Stimulated activated memory B cell treated with anti-CD40 and anti-IgM and Interleukin-4, amounts not matched to agents 10 μg/mL and 1 μg/mL and 100 μg/mL, for 72 hours (primary cell): ENCODE data around the gene NXPE1.
"Not testable (repeated sequence)": the region's sequence is repeated elsewhere in the genome, so short reads cannot be mapped to it uniquely, and the experiment has no call there.

Experiments
- ATAC-seq: fragments of 150-1000 bp; cut with Tn5 transposase; 2 replicates; pipeline ENCODE4 v1.10.0; 2021
- H3K27ac Mint-ChIP-seq: one replicate; pipeline ENCODE4 v1.8.0; 2022; ENCODE audit warnings: mild to moderate bottlenecking, mixed read lengths
- H3K27me3 Mint-ChIP-seq: one replicate; pipeline ENCODE4 v1.8.0; 2022; ENCODE audit warnings: mixed read lengths
- H3K36me3 Mint-ChIP-seq: one replicate; pipeline ENCODE4 v1.8.0; 2022; ENCODE audit warnings: mixed read lengths
- H3K4me1 Mint-ChIP-seq: one replicate; pipeline ENCODE4 v1.8.0; 2022; ENCODE audit warnings: mixed read lengths
- H3K4me3 Mint-ChIP-seq: one replicate; pipeline ENCODE4 v1.8.0; 2022; ENCODE audit warnings: mild to moderate bottlenecking, moderate library complexity, mixed read lengths
- H3K9me3 Mint-ChIP-seq: one replicate; pipeline ENCODE4 v1.8.0; 2022; ENCODE audit warnings: mixed read lengths

NXPE1 gene

GRCh38 chr11:114559425-114560310, at the start of gene NXPE1:
Gene NXPE1 (minus strand): TSS chr11:114559881. CDS start chr11:114551201, 8,680 bp downstream.
- no peak within 1 kb of the TSS for H3K4me3 Mint-ChIP-seq

GRCh38 chr11:114609429-114609828, 49.7 kb upstream of the NXPE1 start:
- Mint-ChIP-seq H3K9me3 (no peaks in the 10 kb centered on the region), H3K27ac (no peak overlapping the region), H3K36me3 (no peaks in the 10 kb centered on the region), H3K4me1 (no peaks in the 10 kb centered on the region), H3K4me3 (no peak overlapping the region), H3K27me3 (no peaks in the 10 kb centered on the region)
- ATAC-seq, result no peak

More at GRCh38 chr11:114559425-114560310, at the start of gene NXPE1:
- no peak within 1 kb of the TSS for H3K27ac Mint-ChIP-seq
- H3K4me1 Mint-ChIP-seq, result no peaks in the 10 kb centered on the region
- peaks cover 4% of the 10 kb centered on the region for H3K9me3 Mint-ChIP-seq
- H3K36me3 Mint-ChIP-seq, result no peaks in the 10 kb centered on the region
- H3K27me3 Mint-ChIP-seq, result peaks cover 18% of the 10 kb centered on the region
- ATAC-seq, result no peak

- not testable (repeated sequence) for H3K36me3 Mint-ChIP-seq, H3K9me3 Mint-ChIP-seq, H3K4me3 Mint-ChIP-seq, H3K27ac Mint-ChIP-seq, H3K27me3 Mint-ChIP-seq, H3K4me1 Mint-ChIP-seq, ATAC-seq
Observed at GRCh38 chr11:114608605-114609004, 48.9 kb upstream of the NXPE1 start.

- no peak for ATAC-seq
- H3K27me3 Mint-ChIP-seq, result no peaks in the 10 kb centered on the region
Observed at GRCh38 chr11:114607753-114608459, 48.2 kb upstream of the NXPE1 start.

GRCh38 chr11:114606802-114607075, 47.1 kb upstream of the NXPE1 start:
- H3K4me3 Mint-ChIP-seq, ATAC-seq, H3K9me3 Mint-ChIP-seq, H3K36me3 Mint-ChIP-seq, H3K4me1 Mint-ChIP-seq, H3K27ac Mint-ChIP-seq, H3K27me3 Mint-ChIP-seq: not testable (repeated sequence)

More at GRCh38 chr11:114607753-114608459, 48.2 kb upstream of the NXPE1 start:
- Mint-ChIP-seq H3K36me3 (no peaks in the 10 kb centered on the region), H3K9me3 (no peaks in the 10 kb centered on the region), H3K4me3 (no peak overlapping the region), H3K27ac (no peak overlapping the region), H3K4me1 (no peaks in the 10 kb centered on the region)

- Mint-ChIP-seq H3K36me3 (no peaks in the 10 kb centered on the region), H3K27ac (no peak overlapping the region), H3K9me3 (no peaks in the 10 kb centered on the region), H3K4me1 (no peaks in the 10 kb centered on the region), H3K4me3 (no peak overlapping the region), H3K27me3 (no peaks in the 10 kb centered on the region)
- ATAC-seq, result no peak
Observed at GRCh38 chr11:114606003-114606801, 46.5 kb upstream of the NXPE1 start.

- no peak overlapping the region for H3K27ac Mint-ChIP-seq
- no peaks in the 10 kb centered on the region for H3K27me3 Mint-ChIP-seq
- no peak for ATAC-seq
- H3K9me3 Mint-ChIP-seq, result no peaks in the 10 kb centered on the region
- no peaks in the 10 kb centered on the region for H3K36me3 Mint-ChIP-seq
- no peak overlapping the region for H3K4me3 Mint-ChIP-seq
- H3K4me1 Mint-ChIP-seq, result no peaks in the 10 kb centered on the region
Observed at GRCh38 chr11:114605370-114605769, 45.7 kb upstream of the NXPE1 start.

GRCh38 chr11:114604886-114605285, 45.2 kb upstream of the NXPE1 start:
- Mint-ChIP-seq H3K4me3 (no peak overlapping the region), H3K9me3 (no peaks in the 10 kb centered on the region), H3K36me3 (no peaks in the 10 kb centered on the region), H3K4me1 (no peaks in the 10 kb centered on the region), H3K27me3 (no peaks in the 10 kb centered on the region), H3K27ac (no peak overlapping the region)
- no peak for ATAC-seq

GRCh38 chr11:114604179-114604813, 44.6 kb upstream of the NXPE1 start:
- Mint-ChIP-seq H3K27me3 (no peaks in the 10 kb centered on the region), H3K4me3 (no peak overlapping the region), H3K4me1 (no peaks in the 10 kb centered on the region), H3K27ac (no peak overlapping the region), H3K36me3 (no peaks in the 10 kb centered on the region), H3K9me3 (no peaks in the 10 kb centered on the region)
- no peak for ATAC-seq

GRCh38 chr11:114603151-114603550, 43.5 kb upstream of the NXPE1 start:
- ATAC-seq, H3K36me3 Mint-ChIP-seq, H3K27ac Mint-ChIP-seq, H3K4me1 Mint-ChIP-seq, H3K4me3 Mint-ChIP-seq, H3K27me3 Mint-ChIP-seq, H3K9me3 Mint-ChIP-seq: not testable (repeated sequence)

- ATAC-seq, result peak; percentile 8
- no peak overlapping the region for H3K4me3 Mint-ChIP-seq
- H3K9me3 Mint-ChIP-seq, result no peaks in the 10 kb centered on the region
- no peaks in the 10 kb centered on the region for H3K27me3 Mint-ChIP-seq
- no peak overlapping the region for H3K27ac Mint-ChIP-seq
- H3K36me3 Mint-ChIP-seq, result no peaks in the 10 kb centered on the region
- H3K4me1 Mint-ChIP-seq, result no peaks in the 10 kb centered on the region
Observed at GRCh38 chr11:114598461-114598860, 38.8 kb upstream of the NXPE1 start.

- Mint-ChIP-seq H3K36me3 (no peaks in the 10 kb centered on the region), H3K4me3 (no peak overlapping the region), H3K4me1 (no peaks in the 10 kb centered on the region), H3K9me3 (no peaks in the 10 kb centered on the region), H3K27me3 (peaks cover 12% of the 10 kb centered on the region), H3K27ac (no peak overlapping the region)
- ATAC-seq, result no peak
Observed at GRCh38 chr11:114596175-114596919, 36.7 kb upstream of the NXPE1 start.

- ATAC-seq, result no peak
- Mint-ChIP-seq H3K9me3 (no peaks in the 10 kb centered on the region), H3K4me3 (no peak within 1 kb of the TSS), H3K4me1 (no peaks in the 10 kb centered on the region), H3K27ac (no peak within 1 kb of the TSS), H3K36me3 (no peaks in the 10 kb centered on the region), H3K27me3 (peaks cover 12% of the 10 kb centered on the region)
Observed at GRCh38 chr11:114595571-114595970, 35.9 kb upstream of the NXPE1 start, which contains the start of gene NXPE4. Gene NXPE4 (minus strand): TSS chr11:114595786. CDS start chr11:114594759, 1,027 bp downstream.

- Mint-ChIP-seq H3K36me3 (no peaks in the 10 kb centered on the region), H3K27me3 (peaks cover 12% of the 10 kb centered on the region), H3K4me1 (no peaks in the 10 kb centered on the region), H3K27ac (no peak overlapping the region), H3K4me3 (no peak overlapping the region), H3K9me3 (no peaks in the 10 kb centered on the region)
- ATAC-seq, result no peak
Observed at GRCh38 chr11:114594703-114595102, 35.0 kb upstream of the NXPE1 start.
